ENCODE data around the gene FKBP2.
"Not testable (repeated sequence)": the region's sequence is repeated elsewhere in the genome, so short reads cannot be mapped to it uniquely, and the experiment has no call there.

The FKBP2 gene

GRCh38 chr11:64234647-64235379 is 6.1 kb upstream of the FKBP2 start:
- peak; percentile 34 for DNase-seq (ENCODE audit: low read depth)

- no peak for DNase-seq (ENCODE audit: low read depth)
Observed at GRCh38 chr11:64235437-64236161, 5.3 kb upstream of the FKBP2 start.

- no peak for DNase-seq (ENCODE audit: low read depth)
Observed at GRCh38 chr11:64237484-64237951, 3.4 kb upstream of the FKBP2 start.

GRCh38 chr11:64238076-64238475 is 2.8 kb upstream of the FKBP2 start:
- DNase-seq (ENCODE audit: low read depth): no peak

GRCh38 chr11:64238999-64239398 is 1.9 kb upstream of the FKBP2 start:
- DNase-seq (ENCODE audit: low read depth): no peak

- DNase-seq (ENCODE audit: low read depth): no peak
Observed at GRCh38 chr11:64239662-64240434, 1.0 kb upstream of the FKBP2 start.

GRCh38 chr11:64241241-64241490 is 271 bp downstream of the FKBP2 start:
- peak; percentile 100 for DNase-seq (ENCODE audit: low read depth)

GRCh38 chr11:64241491-64242374 is 838 bp downstream of the FKBP2 start:
- DNase-seq (ENCODE audit: low read depth): no peak

GRCh38 chr11:64243236-64243854 is 2.5 kb downstream of the FKBP2 start:
- DNase-seq (ENCODE audit: low read depth): no peak

GRCh38 chr11:64244107-64244506 is 3.2 kb downstream of the FKBP2 start:
- no peak for DNase-seq (ENCODE audit: low read depth)

GRCh38 chr11:64244966-64245365 is 4.1 kb downstream of the FKBP2 start:
- no peak for DNase-seq (ENCODE audit: low read depth)

GRCh38 chr11:64245401-64245796 is 4.5 kb downstream of the FKBP2 start:
- no peak for DNase-seq (ENCODE audit: low read depth)

- peak; percentile 49 for DNase-seq (ENCODE audit: low read depth)
Observed at GRCh38 chr11:64245797-64246620, 5.1 kb downstream of the FKBP2 start.

- not testable (repeated sequence) for DNase-seq (ENCODE audit: low read depth)
Observed at GRCh38 chr11:64246621-64246870, 5.7 kb downstream of the FKBP2 start.

GRCh38 chr11:64246871-64247728 is 6.2 kb downstream of the FKBP2 start, which contains the start of gene PPP1R14B:
TSS of gene PPP1R14B (minus strand) at chr11:64246943. CDS start at chr11:64246673, 270 bp downstream.
- DNase-seq (ENCODE audit: low read depth): peak; percentile 67

GRCh38 chr11:64247729-64248531 is 7.0 kb downstream of the FKBP2 start:
- no peak for DNase-seq (ENCODE audit: low read depth)

- no peak for DNase-seq (ENCODE audit: low read depth)
Observed at GRCh38 chr11:64248578-64248977, 7.7 kb downstream of the FKBP2 start.

- DNase-seq (ENCODE audit: low read depth): no peak
Observed at GRCh38 chr11:64249038-64249437, 8.1 kb downstream of the FKBP2 start.

Measured in T follicular helper cell (primary cell).